ENCODE results near the gene ULK1.

The ULK1 gene

GRCh38 chr12:131894313-131894860 is at the start of gene ULK1:
Gene ULK1, plus strand, starts transcription at chr12:131894622. Its CDS starts 380 bp downstream, at chr12:131895002.
- FAIRE-seq, result no peak

DNA sequence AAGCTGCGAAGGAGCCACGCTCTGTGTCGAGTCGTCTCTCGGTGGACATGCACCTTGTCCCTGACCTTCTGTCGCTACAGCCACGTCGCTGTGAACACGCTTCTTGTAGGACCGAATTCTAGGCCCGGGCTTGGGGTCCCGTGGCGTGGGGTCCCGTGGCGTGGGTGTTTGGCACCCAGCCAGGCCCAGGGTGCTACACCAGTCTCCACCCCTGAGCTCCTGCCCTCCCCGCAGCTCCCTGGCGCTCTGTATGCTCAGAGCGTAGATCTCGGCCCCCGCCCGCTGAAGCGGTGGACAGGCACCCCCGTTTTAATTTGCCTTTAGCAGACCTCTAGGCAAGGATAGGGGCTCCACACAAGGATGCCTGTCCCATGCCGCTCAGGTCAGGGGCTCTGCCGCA is 49.8 kb upstream of the ULK1 start:
- FAIRE-seq, result no peak

DNA sequence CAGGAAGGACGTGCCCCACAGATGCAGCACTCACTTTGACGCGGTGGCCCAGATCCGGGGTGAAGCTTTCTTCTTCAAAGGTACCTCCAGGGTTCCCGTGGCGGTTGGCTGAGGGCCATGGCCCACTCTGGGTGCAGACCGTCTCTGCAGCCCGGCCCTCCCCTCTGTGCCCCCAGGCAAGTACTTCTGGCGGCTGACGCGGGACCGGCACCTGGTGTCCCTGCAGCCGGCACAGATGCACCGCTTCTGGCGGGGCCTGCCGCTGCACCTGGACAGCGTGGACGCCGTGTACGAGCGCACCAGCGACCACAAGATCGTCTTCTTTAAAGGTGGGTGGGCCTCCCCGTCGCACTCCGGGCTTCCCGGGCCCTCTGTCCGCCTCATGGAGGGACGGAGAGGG is 49.3 kb upstream of the ULK1 start:
- FAIRE-seq, result no peak

- no peak for FAIRE-seq
Measured at GRCh38 chr12:131847456-131847855, 47.0 kb upstream of the ULK1 start.

- FAIRE-seq, result no peak
Measured at GRCh38 chr12:131848753-131849152, 45.7 kb upstream of the ULK1 start.

- FAIRE-seq, result no peak
Measured at GRCh38 chr12:131849700-131850553, 44.5 kb upstream of the ULK1 start.

GRCh38 chr12:131850856-131851559 is 43.4 kb upstream of the ULK1 start:
- no peak for FAIRE-seq

GRCh38 chr12:131851741-131852550 is 42.5 kb upstream of the ULK1 start:
- no peak for FAIRE-seq

- no peak for FAIRE-seq
Measured at GRCh38 chr12:131852551-131853299, 41.7 kb upstream of the ULK1 start.

GRCh38 chr12:131853832-131854797 is 40.3 kb upstream of the ULK1 start:
- FAIRE-seq, result no peak

DNA sequence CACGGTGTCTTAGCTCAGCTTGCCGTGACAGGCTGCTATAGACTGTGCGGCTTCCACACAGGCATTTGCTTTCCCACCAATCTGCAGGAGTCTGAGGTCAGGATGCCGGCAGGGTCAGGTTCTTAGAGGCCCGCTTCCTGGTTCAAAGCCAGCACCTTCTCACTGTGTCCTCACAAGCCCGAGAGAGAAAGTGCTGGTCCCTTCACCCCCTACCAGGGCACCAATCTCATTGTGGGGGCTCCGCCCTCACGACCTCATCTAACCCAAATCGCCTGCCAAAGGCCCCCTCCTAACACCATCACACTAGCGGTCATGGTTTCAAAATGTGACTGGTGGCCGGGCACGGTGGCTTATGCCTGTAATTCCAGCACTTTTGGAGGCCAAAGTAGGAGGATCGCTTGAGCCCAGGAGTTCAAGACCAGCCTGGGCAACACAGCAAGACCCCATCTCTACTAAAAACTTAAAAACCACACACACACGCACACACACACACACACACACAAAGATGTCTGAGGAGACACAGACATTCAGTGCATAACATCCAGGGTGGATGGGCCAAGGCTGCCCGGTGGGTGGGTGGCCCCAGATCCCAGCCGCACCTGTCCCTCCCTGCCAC is 39.5 kb upstream of the ULK1 start:
- no peak for FAIRE-seq

DNA sequence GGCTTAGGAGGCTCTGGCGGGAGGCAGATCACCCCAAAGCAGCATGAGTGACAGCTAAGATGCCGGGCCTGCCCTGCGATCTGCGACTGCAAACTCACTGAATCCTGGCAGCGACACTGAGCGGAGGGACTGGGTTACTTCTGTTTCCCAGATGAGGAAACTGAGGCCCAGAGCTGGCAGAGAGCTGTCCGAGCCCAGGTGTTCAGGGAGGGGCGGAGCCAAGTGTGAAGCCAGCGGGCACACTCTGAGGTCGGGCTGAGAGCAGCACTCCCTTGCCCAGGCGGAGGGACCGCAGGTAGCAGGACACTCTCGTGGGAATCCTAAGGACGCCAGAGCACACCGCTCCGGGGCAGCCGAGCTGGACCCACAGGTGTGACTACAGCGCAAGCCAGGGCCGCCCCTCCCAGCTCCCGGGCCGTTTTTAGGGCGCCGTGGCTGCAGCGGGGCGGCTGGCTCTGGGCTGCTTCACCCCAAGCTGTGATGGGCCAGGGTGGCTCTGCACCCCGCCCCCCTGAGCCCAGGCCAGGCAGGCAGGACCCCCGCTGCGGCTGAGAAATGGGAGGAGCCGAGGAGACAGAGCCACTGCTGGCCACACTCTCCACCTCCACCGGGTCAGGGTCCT is 38.8 kb upstream of the ULK1 start:
- no peak for FAIRE-seq

DNA sequence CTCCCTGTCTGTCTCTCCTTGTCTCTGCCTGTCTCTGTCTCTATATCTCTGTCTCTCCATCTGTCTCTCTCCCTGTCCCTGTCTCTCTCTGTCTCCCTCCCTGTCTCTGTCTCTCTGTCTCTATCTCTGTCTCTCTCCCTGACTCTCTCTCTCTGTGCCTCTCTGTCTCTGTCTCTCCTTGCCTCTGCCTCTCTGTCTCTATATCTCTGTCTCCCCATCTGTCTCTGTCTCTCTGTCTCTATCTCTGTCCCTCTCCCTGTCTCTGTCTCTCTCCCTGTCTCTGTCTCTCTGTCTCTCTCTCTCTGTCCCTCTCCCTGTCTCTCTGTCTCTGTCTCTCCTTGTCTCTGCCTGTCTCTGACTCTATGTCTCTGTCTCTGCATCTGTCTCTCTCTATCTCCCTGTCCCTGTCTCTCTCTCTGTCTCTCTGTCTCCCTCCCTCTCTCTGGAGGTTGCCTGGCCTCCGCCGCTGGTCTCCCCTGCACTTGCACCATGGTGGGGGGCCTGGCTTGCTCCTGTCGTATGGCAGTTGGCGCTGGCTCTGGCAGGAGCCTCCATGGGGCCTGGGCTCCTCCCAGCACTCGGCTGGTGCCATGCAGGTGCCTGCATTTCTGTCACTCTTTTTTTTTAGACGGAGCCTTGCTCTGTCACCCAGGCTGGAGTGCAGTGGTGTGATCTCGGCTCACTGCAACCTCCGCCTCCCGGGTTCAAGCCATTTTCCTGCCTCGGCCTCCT is 37.9 kb upstream of the ULK1 start:
- FAIRE-seq, result no peak

DNA sequence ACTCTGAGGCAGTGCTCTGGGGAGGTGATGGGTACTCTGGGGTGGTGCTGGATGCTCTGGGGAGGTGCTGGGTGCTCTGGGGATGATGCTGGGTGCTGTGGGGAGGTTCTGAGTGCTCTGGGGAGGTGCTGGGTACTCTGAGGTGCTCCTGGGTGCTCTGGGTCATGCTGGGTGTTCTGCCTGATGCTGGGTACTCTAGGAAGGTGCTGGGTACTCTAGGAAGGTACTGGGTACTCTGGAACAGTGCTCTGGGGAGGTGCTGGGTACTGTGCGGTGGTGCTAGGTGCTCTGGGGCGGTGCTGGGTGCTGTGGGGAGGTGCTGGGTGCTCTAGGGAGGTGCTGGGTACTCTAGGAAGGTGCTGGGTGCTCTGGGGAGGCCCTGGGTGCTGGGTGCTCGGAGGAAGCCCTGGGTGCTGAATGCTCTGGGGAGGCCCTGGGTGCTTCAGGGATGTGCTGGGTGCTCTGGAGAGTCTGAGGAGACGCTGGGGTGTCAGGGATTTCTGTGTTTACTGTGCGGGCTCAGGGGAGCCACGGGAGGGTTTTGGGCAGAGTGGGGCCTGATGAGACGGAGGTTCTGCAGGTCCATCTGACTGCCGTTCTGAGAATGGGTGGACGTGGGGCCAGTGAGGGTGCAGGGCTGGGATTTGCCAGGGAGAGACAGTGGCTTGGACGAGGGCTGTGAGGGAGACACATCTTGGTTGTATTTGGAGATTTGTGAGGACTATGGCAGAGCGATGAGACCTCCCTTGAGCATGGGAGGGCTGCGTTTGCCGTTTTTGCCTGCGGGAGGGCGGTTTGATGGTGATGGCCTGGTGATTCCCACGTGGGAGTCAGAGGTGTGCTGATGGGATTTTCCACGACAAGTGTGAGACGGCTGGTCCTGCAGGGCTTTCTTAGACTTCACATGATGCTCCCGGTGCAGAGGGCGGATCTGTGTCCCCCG is 36.2 kb upstream of the ULK1 start:
- FAIRE-seq, result no peak

- FAIRE-seq, result no peak
Measured at GRCh38 chr12:131860472-131861260, 33.8 kb upstream of the ULK1 start.

GRCh38 chr12:131861261-131862083 is 33.0 kb upstream of the ULK1 start:
- FAIRE-seq, result no peak

DNA sequence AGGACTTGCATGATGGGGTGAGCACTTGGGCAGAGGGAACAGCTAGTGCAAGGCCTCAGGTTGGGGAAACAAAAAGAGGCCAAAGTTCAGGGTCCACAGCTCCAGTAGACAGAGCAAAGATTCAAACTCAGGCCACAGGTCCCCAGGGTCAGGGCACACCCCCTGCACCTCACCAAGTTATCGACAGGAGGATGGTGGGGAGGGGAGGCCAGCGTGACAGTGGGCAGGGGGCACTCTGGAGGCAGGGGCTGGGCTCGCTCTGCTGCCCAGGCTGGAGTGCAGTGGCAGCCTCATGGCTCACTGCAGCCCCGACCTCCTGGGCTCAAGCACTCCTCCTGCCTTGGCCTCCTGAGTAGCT is 32.4 kb upstream of the ULK1 start:
- FAIRE-seq, result no peak
